Activated naive CD8-positive, alpha-beta T cell (primary cell): ENCODE results near the gene TRMU.

ENCODE experiments used
- H3K27ac Mint-ChIP-seq: one replicate; pipeline ENCODE4 v1.8.0; 2021; ENCODE audit warnings: mixed read lengths
- H3K27me3 Mint-ChIP-seq: one replicate; pipeline ENCODE4 v1.8.0; 2021; ENCODE audit warnings: mixed read lengths
- H3K36me3 Mint-ChIP-seq: one replicate; pipeline ENCODE4 v1.8.0; 2021; ENCODE audit warnings: mixed read lengths
- H3K4me1 Mint-ChIP-seq: one replicate; pipeline ENCODE4 v1.8.0; 2021; ENCODE audit warnings: low read depth, mixed read lengths
- H3K4me3 Mint-ChIP-seq: one replicate; pipeline ENCODE4 v1.8.0; 2021; ENCODE audit warnings: mild to moderate bottlenecking, mixed read lengths
- H3K9me3 Mint-ChIP-seq: one replicate; pipeline ENCODE4 v1.8.0; 2021; ENCODE audit warnings: low read depth, mixed read lengths

Gene TRMU

DNA sequence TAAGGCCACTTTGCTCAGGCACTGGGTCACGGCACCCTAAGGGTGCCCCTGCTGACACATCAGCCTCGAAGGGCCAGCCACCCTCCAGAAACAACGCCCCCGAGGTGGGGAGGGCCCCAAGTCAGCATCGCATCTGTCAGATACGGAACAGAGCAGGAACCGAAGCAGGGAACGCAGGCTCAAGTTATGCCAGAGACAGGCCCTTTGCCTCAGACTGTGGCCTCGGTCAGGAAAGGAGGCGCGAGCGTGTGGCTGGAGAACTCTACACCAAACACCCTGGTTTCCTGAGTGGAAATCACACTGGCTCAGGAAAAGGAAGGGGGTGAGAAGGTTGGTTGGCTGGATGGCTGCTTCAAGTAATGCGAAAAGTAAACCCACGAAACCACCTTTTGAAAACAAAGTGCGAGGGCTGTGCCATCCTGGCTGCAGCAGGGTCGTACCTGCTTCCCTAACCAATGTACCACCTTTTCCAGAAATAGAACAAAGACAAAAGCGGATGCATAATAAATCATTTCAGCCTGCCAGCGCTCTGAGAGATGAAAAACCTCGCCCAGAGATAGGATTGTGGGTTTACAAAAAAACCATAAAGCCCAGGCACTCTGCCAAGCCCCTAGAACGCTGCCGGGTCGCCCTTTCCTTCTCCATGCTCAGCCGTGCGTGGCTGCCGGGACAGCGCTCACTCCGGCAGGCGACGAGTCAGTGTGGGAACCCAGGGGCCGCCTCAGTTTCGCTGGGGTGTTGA lies 38.6 kb downstream of the TRMU start:
- Mint-ChIP-seq H3K9me3 (peaks cover 4% of the 10 kb centered on the region), H3K4me3 (peak overlapping the region; percentile 49), H3K27me3 (no peaks in the 10 kb centered on the region), H3K36me3 (peaks cover 5% of the 10 kb centered on the region), H3K4me1 (peaks cover 38% of the 10 kb centered on the region), H3K27ac (no peak overlapping the region)

DNA sequence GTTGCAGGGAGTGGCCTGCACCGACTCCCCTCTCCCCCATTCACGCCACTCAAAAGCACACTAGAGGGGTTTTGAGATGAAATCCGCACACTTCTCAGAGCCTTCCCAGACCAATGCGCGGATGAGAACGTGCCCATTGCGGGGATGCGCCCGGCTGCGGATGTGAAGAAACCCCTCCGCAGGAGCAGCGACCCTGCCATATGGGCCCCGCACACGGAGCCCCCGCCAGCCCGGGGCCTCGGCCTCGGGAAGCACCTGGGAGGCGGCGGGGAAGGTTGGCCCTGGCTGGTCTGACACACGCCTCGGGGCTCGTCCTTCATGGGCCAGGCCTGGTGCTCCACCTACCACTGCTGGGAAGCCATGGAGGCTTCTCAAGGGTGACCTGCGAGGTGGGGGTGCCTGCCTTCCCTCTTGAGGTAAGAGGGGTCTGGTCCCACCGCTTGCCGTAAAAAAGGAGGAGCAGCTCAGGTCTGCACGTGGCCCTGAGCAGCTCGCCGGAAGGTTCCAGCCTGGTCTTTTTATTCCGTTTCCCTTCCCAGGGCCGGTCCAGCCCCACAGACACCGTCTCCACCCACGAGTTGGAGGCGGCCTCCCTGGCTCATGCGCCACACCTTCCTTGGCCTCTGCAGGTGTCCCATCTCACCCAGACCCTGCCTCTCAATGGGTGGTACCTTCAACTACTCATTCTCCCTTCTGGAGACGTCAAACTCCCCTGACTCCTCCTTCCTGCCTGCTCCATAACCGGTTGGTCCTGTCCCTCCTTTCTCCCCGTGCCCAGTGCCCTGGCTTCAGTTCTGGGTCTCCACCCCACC lies 39.4 kb downstream of the TRMU start:
- Mint-ChIP-seq H3K4me1 (peaks cover 37% of the 10 kb centered on the region), H3K4me3 (no peak overlapping the region), H3K36me3 (peaks cover 5% of the 10 kb centered on the region), H3K27me3 (no peaks in the 10 kb centered on the region), H3K27ac (no peak overlapping the region), H3K9me3 (peaks cover 4% of the 10 kb centered on the region)

DNA sequence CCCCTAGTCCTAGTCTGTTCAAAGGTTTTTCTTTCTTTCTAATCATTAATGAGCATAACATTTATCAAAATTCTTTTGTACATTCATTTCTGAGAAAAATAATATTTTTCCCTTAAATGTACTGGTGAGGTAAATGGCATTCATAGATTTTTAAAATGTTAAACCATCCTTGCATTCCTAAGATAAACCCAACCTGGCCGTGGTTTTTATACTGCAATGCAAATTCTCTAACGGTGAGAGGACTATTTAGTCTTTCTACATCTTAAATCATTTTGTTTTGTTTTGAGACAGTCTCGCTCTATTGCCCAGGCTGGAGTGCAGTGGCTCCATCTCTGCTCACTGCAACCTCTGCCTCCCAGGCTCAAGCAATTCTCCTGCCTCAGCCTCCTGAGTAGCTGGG lies 40.6 kb downstream of the TRMU start:
- no peak overlapping the region for H3K4me3 Mint-ChIP-seq

DNA sequence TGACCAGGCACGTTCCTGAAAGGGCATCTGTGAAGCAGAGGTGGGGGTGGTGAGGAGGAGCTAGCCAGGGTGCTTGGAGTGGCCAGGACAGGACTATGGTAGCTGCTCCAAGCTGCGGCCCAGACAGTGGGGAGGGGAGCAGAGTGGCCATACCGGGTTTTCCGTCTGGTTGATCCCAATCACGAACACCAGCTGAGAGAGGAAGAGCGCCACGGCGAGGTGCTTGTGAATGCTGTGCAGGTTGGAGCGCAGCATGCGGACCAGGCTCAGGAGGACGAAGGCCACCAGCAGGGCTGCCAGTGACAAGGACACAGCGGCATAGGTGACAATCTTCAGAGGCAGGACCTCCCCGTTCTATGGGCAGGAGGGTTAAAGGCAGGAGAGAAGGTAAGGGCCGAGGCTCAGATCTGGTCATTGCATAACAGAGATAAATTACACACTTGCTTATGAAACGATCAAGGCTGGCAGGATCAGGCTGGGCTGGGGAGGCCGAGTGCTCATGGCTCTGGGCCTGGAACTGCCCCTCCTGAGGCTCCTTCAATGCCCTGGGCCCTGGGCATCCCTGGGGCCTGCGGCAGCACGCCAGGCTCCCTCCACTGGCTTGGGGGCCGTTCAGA lies 41.5 kb downstream of the TRMU start:
- H3K4me1 Mint-ChIP-seq = peaks cover 20% of the 10 kb centered on the region
- H3K27ac Mint-ChIP-seq = no peak overlapping the region
- no peaks in the 10 kb centered on the region for H3K27me3 Mint-ChIP-seq
- peaks cover 4% of the 10 kb centered on the region for H3K9me3 Mint-ChIP-seq
- H3K36me3 Mint-ChIP-seq = peaks cover 5% of the 10 kb centered on the region
- no peak overlapping the region for H3K4me3 Mint-ChIP-seq

More for the DNA sequence above, 40.6 kb downstream of the TRMU start:
- Mint-ChIP-seq H3K9me3 (peaks cover 4% of the 10 kb centered on the region), H3K27me3 (no peaks in the 10 kb centered on the region), H3K27ac (no peak overlapping the region), H3K36me3 (peaks cover 5% of the 10 kb centered on the region), H3K4me1 (peaks cover 26% of the 10 kb centered on the region)

DNA sequence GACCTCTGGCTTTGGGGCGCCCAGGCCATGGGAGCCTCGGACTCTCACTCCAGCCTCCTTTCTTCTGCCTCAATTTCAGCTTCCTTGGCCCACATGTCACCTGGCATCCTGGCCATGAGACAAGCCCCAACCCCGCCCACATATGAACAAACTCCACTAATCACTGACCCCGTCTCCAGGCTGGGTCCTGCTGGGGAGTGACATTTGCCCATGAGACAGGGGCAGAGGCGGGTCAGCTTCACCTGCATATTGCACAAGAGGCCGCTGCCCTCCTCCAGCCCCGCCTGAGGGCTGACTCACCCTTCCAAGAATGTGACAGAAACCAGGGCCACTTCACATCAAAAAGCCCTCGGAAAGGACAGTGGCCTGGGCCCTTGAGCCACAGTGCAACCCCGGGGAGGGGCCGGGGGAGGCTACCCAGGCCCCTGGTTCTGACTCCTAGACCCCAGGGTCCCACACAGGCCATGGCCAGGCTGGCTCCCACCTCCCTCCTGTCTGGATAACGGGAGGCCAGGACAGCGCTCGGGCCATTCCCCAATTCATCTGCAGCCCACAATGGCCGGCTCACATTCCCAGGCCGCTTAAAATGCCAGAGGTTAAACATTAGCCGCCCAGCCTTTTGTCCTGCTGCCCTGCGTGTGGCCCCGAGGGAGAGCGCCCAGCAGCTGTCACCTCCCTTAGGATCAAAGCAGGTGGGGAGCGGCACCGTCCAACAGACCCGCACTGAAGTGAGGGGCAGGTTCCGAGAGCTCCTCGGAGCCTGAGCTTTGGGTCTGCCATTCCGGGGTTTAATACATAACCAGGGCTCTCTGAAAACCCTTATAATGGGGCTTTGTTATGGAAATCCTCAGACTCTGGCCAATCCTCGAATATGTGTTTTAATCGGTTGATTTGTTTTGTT lies 42.3 kb downstream of the TRMU start:
- H3K9me3 Mint-ChIP-seq = peaks cover 4% of the 10 kb centered on the region
- no peak overlapping the region for H3K27ac Mint-ChIP-seq
- H3K36me3 Mint-ChIP-seq = peaks cover 5% of the 10 kb centered on the region
- peaks cover 16% of the 10 kb centered on the region for H3K4me1 Mint-ChIP-seq
- no peaks in the 10 kb centered on the region for H3K27me3 Mint-ChIP-seq
- no peak overlapping the region for H3K4me3 Mint-ChIP-seq

DNA sequence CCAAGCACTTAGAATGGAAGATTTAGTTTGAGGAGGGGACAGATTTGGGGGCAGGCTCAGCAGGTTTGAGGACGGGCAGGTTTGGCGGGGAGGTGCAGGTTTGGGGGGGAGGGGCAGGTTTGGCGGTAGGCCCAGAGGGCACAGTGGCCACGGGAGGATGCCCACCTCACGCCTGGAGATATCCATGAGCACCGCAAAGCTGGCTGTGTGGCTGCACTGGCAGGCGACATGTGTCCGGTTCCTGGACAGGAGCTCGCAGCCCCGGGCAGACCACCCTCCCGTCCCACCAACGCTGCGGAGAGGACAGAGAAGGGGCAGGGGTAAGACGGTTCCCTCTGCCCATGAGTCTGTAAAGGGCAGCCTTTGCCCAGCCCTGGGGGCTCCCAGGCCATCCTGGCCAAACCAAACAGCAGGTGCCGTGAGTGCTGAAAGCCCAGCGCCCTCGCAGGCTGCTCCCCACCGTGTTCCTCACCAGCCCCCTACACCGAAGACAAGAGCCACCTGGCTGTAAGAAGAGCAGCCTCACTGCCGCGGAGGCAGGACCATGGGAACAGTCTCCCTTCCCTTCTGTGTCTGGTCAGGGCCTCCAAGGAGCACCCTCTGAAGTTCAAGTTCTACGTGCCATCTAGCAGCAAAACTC lies 43.0 kb downstream of the TRMU start:
- Mint-ChIP-seq H3K27ac (no peak overlapping the region), H3K4me3 (no peak overlapping the region), H3K27me3 (no peaks in the 10 kb centered on the region), H3K36me3 (peaks cover 5% of the 10 kb centered on the region), H3K9me3 (peaks cover 4% of the 10 kb centered on the region), H3K4me1 (peaks cover 12% of the 10 kb centered on the region)

DNA sequence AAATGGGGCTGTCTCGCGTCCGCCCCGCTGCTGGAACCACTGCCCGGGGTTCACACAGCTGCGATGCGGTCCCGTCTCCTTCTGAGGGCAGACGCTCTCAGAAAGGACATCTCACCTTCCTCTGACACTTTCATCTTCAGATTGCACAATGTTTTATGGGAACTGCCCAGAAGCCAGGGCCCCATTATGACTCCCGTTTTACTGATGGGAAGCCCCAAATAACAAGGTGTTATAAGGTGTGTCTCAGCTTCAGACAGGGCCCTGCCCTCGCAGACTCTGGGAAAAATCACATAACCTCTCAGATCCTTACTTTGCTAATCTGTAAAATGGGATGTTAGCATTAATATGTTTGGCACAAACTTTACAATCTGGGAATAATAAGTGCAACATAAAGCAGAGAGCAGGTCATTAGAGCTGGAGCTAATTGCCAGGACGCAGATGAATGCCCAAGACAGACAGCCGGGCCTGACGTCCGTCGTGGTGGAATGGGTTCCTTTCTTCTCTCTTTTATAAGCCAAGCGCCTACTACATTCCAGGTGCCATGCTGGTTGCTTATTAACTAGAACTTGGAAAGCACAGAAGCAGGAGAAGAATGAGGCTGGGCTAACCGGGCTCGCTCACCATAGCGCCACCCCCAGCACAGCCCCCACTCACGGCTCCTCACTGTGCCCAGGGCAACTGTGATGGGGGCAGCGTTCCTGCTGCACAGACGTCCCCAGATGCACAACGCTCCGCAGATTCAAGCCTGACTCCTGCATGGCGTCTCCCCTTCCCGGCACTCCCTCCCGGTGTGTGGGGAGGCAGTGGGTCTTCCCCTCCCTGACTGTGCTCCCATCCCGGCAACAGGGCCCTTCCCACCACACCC lies 43.8 kb downstream of the TRMU start:
- Mint-ChIP-seq H3K4me1 (peaks cover 5% of the 10 kb centered on the region), H3K27me3 (no peaks in the 10 kb centered on the region), H3K27ac (no peak overlapping the region), H3K4me3 (no peak overlapping the region), H3K9me3 (peaks cover 4% of the 10 kb centered on the region), H3K36me3 (peaks cover 5% of the 10 kb centered on the region)

DNA sequence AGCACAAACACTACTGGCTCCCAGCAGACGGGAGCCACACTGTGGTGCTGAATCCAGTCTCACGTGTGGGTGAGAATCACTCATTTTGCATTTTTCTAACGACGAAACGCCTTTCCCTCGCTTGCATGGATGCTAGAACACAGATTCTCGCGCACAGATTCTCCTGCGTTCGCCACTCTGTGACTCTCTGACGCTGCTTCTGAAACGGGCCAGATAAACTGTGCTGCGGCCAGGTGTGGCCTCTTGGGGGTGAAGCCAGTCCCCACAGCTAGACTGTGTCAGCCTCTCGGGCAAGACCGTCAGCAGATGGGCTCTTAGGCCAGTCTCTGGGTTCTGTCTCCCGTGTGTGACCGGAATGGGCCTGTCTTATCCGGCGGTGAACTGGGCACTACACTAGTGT lies 44.6 kb downstream of the TRMU start:
- no peak overlapping the region for H3K27ac Mint-ChIP-seq
- H3K4me3 Mint-ChIP-seq = no peak overlapping the region
- H3K4me1 Mint-ChIP-seq = peaks cover 2% of the 10 kb centered on the region
- H3K36me3 Mint-ChIP-seq = peaks cover 5% of the 10 kb centered on the region
- H3K9me3 Mint-ChIP-seq = peaks cover 4% of the 10 kb centered on the region
- no peaks in the 10 kb centered on the region for H3K27me3 Mint-ChIP-seq

DNA sequence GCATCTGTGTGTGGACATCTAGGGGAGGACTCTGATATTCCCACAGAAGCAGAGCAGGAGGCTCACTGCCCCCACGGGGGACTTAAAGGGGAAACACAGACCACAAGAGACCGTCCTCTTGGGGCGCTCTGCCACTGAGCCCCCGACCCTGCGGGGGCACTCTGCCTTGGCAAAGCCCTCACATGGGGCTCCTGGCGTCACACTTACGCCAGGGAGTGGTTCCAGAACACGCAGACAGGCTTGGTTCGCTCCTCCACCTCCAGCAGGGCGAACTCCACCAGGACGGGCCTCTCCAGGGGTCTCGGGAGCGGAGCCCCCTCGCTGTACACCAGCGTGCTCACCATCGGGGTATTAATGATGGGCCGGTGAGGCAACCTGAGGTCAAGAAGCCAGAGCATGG lies 45.1 kb downstream of the TRMU start:
- Mint-ChIP-seq H3K27ac (no peak overlapping the region), H3K4me3 (no peak overlapping the region), H3K36me3 (peaks cover 5% of the 10 kb centered on the region), H3K27me3 (no peaks in the 10 kb centered on the region), H3K4me1 (no peaks in the 10 kb centered on the region), H3K9me3 (peaks cover 4% of the 10 kb centered on the region)

DNA sequence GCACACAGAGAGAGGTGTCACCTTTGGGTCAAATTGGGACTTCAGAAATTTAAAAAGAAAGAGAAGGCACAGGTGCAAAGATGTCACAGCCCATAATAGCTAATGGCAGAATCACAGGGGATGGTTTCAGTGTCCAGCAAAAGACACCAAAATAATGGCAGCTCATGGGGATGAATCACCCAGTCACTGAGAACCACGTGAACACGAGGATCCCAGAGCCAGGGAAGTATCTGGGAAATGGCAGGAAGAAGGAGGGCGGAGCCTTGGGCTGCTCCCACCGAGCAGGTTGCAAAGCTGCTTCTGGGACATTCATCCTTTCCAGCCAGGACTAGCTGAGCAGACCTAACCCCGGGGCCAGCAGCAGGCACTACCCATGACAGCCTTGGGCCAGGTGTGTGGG lies 45.6 kb downstream of the TRMU start:
- Mint-ChIP-seq H3K4me1 (no peaks in the 10 kb centered on the region), H3K27me3 (no peaks in the 10 kb centered on the region), H3K4me3 (no peak overlapping the region), H3K27ac (no peak overlapping the region), H3K36me3 (peaks cover 2% of the 10 kb centered on the region), H3K9me3 (no peaks in the 10 kb centered on the region)

DNA sequence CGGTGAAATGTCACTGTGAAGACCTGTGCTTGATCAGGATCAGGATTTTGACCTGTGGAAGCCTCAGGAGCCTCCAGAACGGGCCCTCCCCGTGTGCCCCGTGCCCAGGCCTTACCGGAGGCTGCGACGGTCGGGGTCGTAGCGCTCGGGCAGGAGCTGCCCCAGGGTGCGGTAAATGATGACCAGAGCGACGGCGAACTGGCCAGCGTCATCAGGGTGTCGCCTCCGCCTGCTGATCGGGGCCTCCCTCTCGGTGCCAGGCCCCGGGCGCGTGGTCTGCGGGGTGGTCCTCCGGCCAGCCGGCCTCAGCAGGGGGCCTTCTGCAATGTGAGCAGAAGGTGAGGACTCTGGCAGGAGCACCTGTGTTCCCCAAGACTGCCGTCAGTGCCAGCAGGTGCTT lies 46.2 kb downstream of the TRMU start:
- no peaks in the 10 kb centered on the region for H3K9me3 Mint-ChIP-seq
- peaks cover 2% of the 10 kb centered on the region for H3K36me3 Mint-ChIP-seq
- no peaks in the 10 kb centered on the region for H3K27me3 Mint-ChIP-seq
- no peaks in the 10 kb centered on the region for H3K4me1 Mint-ChIP-seq
- no peak overlapping the region for H3K27ac Mint-ChIP-seq
- no peak overlapping the region for H3K4me3 Mint-ChIP-seq

DNA sequence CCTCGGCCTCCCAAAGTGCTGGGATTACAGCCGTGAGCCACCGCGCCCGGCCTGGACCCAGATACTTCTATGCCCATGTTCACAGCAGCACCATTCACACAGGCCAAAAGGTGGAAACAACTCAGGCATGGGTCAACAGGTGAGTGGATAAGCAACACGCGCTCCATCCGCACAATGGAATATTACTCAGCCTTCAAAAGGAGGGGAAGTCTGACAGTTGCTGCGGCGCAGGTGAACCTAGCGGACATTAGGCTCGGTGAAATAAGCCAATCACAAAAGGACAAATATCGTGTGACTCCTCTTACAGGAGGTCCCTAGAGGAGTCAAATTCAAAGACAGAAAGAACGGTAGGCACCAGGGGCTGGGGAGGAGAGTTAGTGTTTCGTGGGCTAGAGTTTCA lies 47.0 kb downstream of the TRMU start:
- Mint-ChIP-seq H3K4me3 (no peak overlapping the region), H3K27me3 (no peaks in the 10 kb centered on the region), H3K27ac (no peak overlapping the region), H3K4me1 (no peaks in the 10 kb centered on the region), H3K36me3 (no peaks in the 10 kb centered on the region), H3K9me3 (no peaks in the 10 kb centered on the region)

DNA sequence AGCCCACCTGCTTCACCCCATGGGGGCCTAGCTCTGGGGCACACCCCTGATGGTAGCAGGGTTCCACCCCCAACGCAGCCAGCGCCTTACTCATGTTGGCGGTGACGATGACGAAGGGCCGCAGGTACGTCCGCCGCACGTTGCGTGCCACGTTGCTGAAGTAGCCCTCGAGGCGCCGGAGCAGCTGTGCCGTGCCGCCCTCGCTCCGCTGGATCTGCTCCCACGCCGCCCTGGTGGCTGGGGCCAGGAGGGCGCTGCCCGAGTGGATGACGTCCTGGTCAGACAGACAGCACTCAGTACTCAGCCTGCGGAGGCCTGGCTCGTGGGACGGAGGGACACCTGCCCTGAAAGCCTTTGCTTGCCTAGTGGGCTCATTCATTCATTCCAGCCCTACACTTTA lies 50.8 kb downstream of the TRMU start:
- Mint-ChIP-seq H3K4me3 (no peak overlapping the region), H3K9me3 (no peaks in the 10 kb centered on the region), H3K4me1 (no peaks in the 10 kb centered on the region), H3K27ac (no peak overlapping the region), H3K27me3 (no peaks in the 10 kb centered on the region), H3K36me3 (no peaks in the 10 kb centered on the region)
